Spleen (tissue), 11 donors: Measurements from ENCODE around the gene NATD1. TPM values are rescaled to one million over a fixed set of nuclear protein-coding genes. Genes with fewer than 3 reads are reported as not detected.
A peak's percentile ranks its signal among the peaks of the same experiment; 100 is the strongest.

Experiments
- DNase-seq: peaks from one replicate; pipeline ENCODE4 v3.0.0-alpha.2; 2020
- H3K27ac ChIP-seq, 8 donors: fragments of 200-600 bp; sonication (generic) in 7 of 8; 1 replicate in 4 of 8; 2 replicates in 4 of 8; pipeline versions ENCODE4 v1.5.0 to v1.8.0; 2016 to 2021; ENCODE audit warnings: inconsistent platforms in 4 of 8, mild to moderate bottlenecking in 4 of 8, moderate library complexity in 1 of 8
- H3K27me3 ChIP-seq, 7 donors: fragments of 200-600 bp; sonication (generic) in 6 of 7; replicated peaks in 1 of 7; 1 replicate in 4 of 7; 2 replicates in 3 of 7; pipeline versions ENCODE4 v1.5.0 to v1.8.0; 2016 to 2021; ENCODE audit warnings: inconsistent platforms in 3 of 7, mild to moderate bottlenecking in 1 of 7
- H3K36me3 ChIP-seq, 6 donors: fragments of 200-600 bp; sonication (generic) in 5 of 6; 1 replicate in 4 of 6; 2 replicates in 2 of 6; pipeline versions ENCODE4 v1.5.0 to v1.8.0; 2016 to 2021; ENCODE audit warnings: inconsistent platforms in 2 of 6
- H3K4me1 ChIP-seq, 6 donors: fragments of 200-600 bp; sonication (generic) in 5 of 6; 1 replicate in 3 of 6; 2 replicates in 3 of 6; pipeline versions ENCODE4 v1.5.0 to v1.8.0; 2016 to 2021; ENCODE audit warnings: inconsistent platforms in 3 of 6
- H3K4me3 ChIP-seq, 8 donors: fragments of 200-600 bp; sonication (generic) in 7 of 8; 1 replicate in 4 of 8; 2 replicates in 4 of 8; pipeline versions ENCODE4 v1.5.0 to v1.8.0; 2016 to 2021; ENCODE audit warnings: inconsistent platforms in 4 of 8, mild to moderate bottlenecking in 4 of 8, moderate library complexity in 2 of 8
- H3K9me3 ChIP-seq, 8 donors: fragments of 200-600 bp; sonication (generic) in 7 of 8; 1 replicate in 4 of 8; 2 replicates in 4 of 8; pipeline versions ENCODE4 v1.5.0 to v1.8.0; 2016 to 2021; ENCODE audit warnings: inconsistent platforms in 4 of 8
- CTCF ChIP-seq, 11 experiments: fragments of 200-600 bp in 7 of 11; fragments of 450-650 bp in 4 of 11; sonication (generic) in 4 of 11; IDR thresholded peaks in 8 of 11; conservative IDR thresholded peaks in 3 of 11; 1 replicate in 7 of 11; 2 replicates in 4 of 11; pipeline versions ENCODE4 v1.4.0 to v1.8.0; 2016 to 2021; ENCODE audit warnings: antibody characterized with exemption in 11 of 11, inconsistent platforms in 4 of 11, mild to moderate bottlenecking in 1 of 11
- POLR2A ChIP-seq, 3 donors: fragments of 450-650 bp; IDR thresholded peaks; one replicate each; pipeline ENCODE4 v1.5.1; 2017; ENCODE audit warnings: antibody characterized with exemption in 3 of 3, mild to moderate bottlenecking in 1 of 3
- POLR2AphosphoS5 ChIP-seq, 3 donors: sonication (generic); formaldehyde crosslinking; IDR thresholded peaks; one replicate each; pipeline ENCODE4 v1.5.1; 2017; ENCODE audit warnings: antibody characterized with exemption in 3 of 3
- WGBS, 5 donors: extraction: QIAGEN DNeasy Blood & Tissue Kit in 3 of 5; methylation state at CpG; one replicate each; pipeline versions ENCODE4 v1.1.5 to v1.1.7; 2013 to 2018; 5-methylcytosine and 5-hydroxymethylcytosine counted together
- intact Hi-C: fragments of 100-400 bp; cut with DNase I; formaldehyde crosslinking; loops from one replicate; pipeline ENCODE4 v1.15.0; 2023; ENCODE audit warnings: low total_unique reads
- polyA plus RNA-seq, 3 donors: library from polyadenylated mRNA; stranded (reverse); fragments of 200-250 nt; gene quantifications; one replicate each; pipeline ENCODE4 v1.2.1, GENCODE V29; 2013
- total RNA-seq, 7 donors: library from RNA; depleted of rRNA in 3 of 7; stranded (reverse); fragments of >200 nt in 3 of 7; fragmentation: NEBNext Ultra II Directional in 4 of 7; extraction: Animal tissue kit (Norgen Biotek cat#: 25700) in 4 of 7; gene quantifications; one replicate each; pipeline versions ENCODE4 v1.1.0 to v1.2.1, GENCODE V29; 2016 to 2021
- donor health status: healthy with polysubstance abuse.
- donor health status: DM: no; HTN: no; CAD: no; lungs with moderate emphysema.
- donor health status: DM: no; HTN: no; CAD: no.
- donor health status: Bipolar disorder and iron deficiency.
- donor health status: healthy.
- donor health status: DM: no; HTN: no; CAD: no.
- donor health status: DM: yes; HTN: yes; CAD: no.

NATD1 gene
- total and polyA plus RNA-seq, 10 donors = 1.3 to 31.0 (median 12.6) TPM

GRCh38 chr17:21247552-21248258 lies 5.5 kb downstream of the NATD1 start:
- no peaks in the 10 kb centered on the region for H3K9me3 ChIP-seq
- no peak overlapping the region for H3K4me3 ChIP-seq
- TF ChIP-seq POLR2A (IDR thresholded peaks at IDR 0.05) = no peak
- TF ChIP-seq POLR2AphosphoS5 (IDR thresholded peaks at IDR 0.05) = no peak
- no peak for TF ChIP-seq CTCF (IDR thresholded peaks at IDR 0.05 in 8 of 11, conservative IDR thresholded peaks at IDR 0.05 in 3 of 11)
- H3K36me3 ChIP-seq = peaks cover 0 to 22% (median 6%) of the 10 kb centered on the region in 6 donors
- intact Hi-C loops = no loop called here
- WGBS, 5 donors = 83 to 94% (median 87%) methylated on average over 11 to 12 of the region's 12 CpGs
- H3K27me3 ChIP-seq = no peaks in the 10 kb centered on the region
- H3K27ac ChIP-seq = no peak overlapping the region
- peaks cover 0 to 51% (median 23%) of the 10 kb centered on the region in 6 donors for H3K4me1 ChIP-seq
- DNase-seq = no peak

- WGBS, 5 donors = 89 to 99% (median 98%) methylated on average over 4 of the region's 4 CpGs
- Histone ChIP-seq H3K4me3 (no peak overlapping the region), H3K36me3 (peaks cover 0 to 33% (median 11%) of the 10 kb centered on the region in 6 donors), H3K27ac (no peak overlapping the region), H3K4me1 (peaks cover 0 to 41% (median 13%) of the 10 kb centered on the region in 6 donors), H3K27me3 (no peaks in the 10 kb centered on the region), H3K9me3 (no peaks in the 10 kb centered on the region)
- intact Hi-C loops = no loop called here
- TF ChIP-seq POLR2AphosphoS5 (IDR thresholded peaks at IDR 0.05) (no peak), POLR2A (IDR thresholded peaks at IDR 0.05) (no peak), CTCF (IDR thresholded peaks at IDR 0.05 in 8 of 11, conservative IDR thresholded peaks at IDR 0.05 in 3 of 11) (no peak)
- DNase-seq = no peak
These were observed 6.5 kb downstream of the NATD1 start for GRCh38 chr17:21246698-21247097.

GRCh38 chr17:21245639-21246084 lies 7.5 kb downstream of the NATD1 start:
- DNase-seq = no peak
- intact Hi-C loops = no loop called here
- Histone ChIP-seq H3K4me1 (peaks cover 0 to 31% (median 7%) of the 10 kb centered on the region in 6 donors), H3K27me3 (no peaks in the 10 kb centered on the region), H3K36me3 (peaks cover 0 to 43% (median 11%) of the 10 kb centered on the region in 6 donors), H3K4me3 (no peak overlapping the region), H3K27ac (no peak overlapping the region), H3K9me3 (no peaks in the 10 kb centered on the region)
- 53 to 64% (median 56%) methylated on average over 9 of the region's 9 CpGs for WGBS, 5 donors
- no peak for TF ChIP-seq CTCF (IDR thresholded peaks at IDR 0.05 in 8 of 11, conservative IDR thresholded peaks at IDR 0.05 in 3 of 11)
- TF ChIP-seq POLR2AphosphoS5 (IDR thresholded peaks at IDR 0.05) = peak in 1 of 3 donors; percentile 31

- Histone ChIP-seq H3K27me3 (no peaks in the 10 kb centered on the region), H3K9me3 (no peaks in the 10 kb centered on the region), H3K36me3 (peaks cover 0 to 52% (median 11%) of the 10 kb centered on the region in 6 donors), H3K4me3 (no peak overlapping the region), H3K27ac (no peak overlapping the region), H3K4me1 (peaks cover 0 to 11% (median 0%) of the 10 kb centered on the region in 6 donors)
- intact Hi-C loops = no loop called here
- 77 to 91% (median 84%) methylated on average over 11 to 23 of the region's 23 CpGs for WGBS, 5 donors
- TF ChIP-seq POLR2A (IDR thresholded peaks at IDR 0.05) (no peak), CTCF (IDR thresholded peaks at IDR 0.05 in 8 of 11, conservative IDR thresholded peaks at IDR 0.05 in 3 of 11) (no peak), POLR2AphosphoS5 (IDR thresholded peaks at IDR 0.05) (peak in 1 of 3 donors; percentile 48)
- DNase-seq = no peak
These were observed 9.5 kb downstream of the NATD1 start for GRCh38 chr17:21243516-21244303.
